ENCODE results near the gene MRPL34. TPM values are rescaled to one million over a fixed set of nuclear protein-coding genes. Genes with fewer than 3 reads are reported as not detected.
A peak's percentile ranks its signal among the peaks of the same experiment; 100 is the strongest.
"Not testable (repeated sequence)": the region's sequence is repeated elsewhere in the genome, so short reads cannot be mapped to it uniquely, and the experiment has no call there.

The MRPL34 gene
- total RNA-seq, 6 experiments from 2014 or later, result 63.5 to 363 (median 122) TPM

DNA sequence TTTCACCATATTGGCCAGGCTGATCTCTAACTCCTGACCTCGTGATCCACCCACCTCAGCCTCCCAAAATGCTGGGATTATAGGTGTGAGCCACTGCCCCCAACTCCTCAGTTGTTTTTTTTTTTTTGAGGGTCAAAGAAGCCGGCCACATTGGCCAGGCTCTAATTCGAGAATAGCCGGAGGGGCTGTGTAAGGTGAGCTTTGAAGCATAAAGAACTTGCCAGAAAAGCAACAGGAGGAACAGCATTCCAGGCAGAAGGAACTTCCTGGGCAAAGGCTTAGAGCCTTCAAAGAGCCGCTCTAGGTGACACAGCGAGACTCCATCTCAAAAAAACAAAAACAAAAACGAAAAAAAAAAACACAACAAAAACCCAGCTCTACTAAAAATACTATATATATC is 39.6 kb upstream of the MRPL34 start:
- DNase-seq (no peak), ATAC-seq (no peak)
- Histone ChIP-seq H3K4me1 (peaks cover 0 to 6% (median 3%) of the 10 kb centered on the region in 4 donors), H3K4me3 (no peak overlapping the region), H3K36me3 (peaks cover 0 to under 1% (median 0%) of the 10 kb centered on the region in 4 donors), H3K27ac (no peak overlapping the region), H3K9me3 (no peaks in the 10 kb centered on the region), H3K27me3 (no peaks in the 10 kb centered on the region)
- 86% methylated on average over 7 of the region's 7 CpGs for WGBS (ENCODE audit: insufficient coverage, low coverage, low lambda C conversion rate, missing lambda C conversion rate)
- intact Hi-C loops (cut with DNase I), result no loop called here
- TF ChIP-seq POLR2A (IDR thresholded peaks at IDR 0.05), result no peak
- TF ChIP-seq, protein P1, sequence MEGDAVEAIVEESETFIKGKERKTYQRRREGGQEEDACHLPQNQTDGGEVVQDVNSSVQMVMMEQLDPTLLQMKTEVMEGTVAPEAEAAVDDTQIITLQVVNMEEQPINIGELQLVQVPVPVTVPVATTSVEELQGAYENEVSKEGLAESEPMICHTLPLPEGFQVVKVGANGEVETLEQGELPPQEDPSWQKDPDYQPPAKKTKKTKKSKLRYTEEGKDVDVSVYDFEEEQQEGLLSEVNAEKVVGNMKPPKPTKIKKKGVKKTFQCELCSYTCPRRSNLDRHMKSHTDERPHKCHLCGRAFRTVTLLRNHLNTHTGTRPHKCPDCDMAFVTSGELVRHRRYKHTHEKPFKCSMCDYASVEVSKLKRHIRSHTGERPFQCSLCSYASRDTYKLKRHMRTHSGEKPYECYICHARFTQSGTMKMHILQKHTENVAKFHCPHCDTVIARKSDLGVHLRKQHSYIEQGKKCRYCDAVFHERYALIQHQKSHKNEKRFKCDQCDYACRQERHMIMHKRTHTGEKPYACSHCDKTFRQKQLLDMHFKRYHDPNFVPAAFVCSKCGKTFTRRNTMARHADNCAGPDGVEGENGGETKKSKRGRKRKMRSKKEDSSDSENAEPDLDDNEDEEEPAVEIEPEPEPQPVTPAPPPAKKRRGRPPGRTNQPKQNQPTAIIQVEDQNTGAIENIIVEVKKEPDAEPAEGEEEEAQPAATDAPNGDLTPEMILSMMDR (IDR thresholded peaks at IDR 0.05), result no peak

DNA sequence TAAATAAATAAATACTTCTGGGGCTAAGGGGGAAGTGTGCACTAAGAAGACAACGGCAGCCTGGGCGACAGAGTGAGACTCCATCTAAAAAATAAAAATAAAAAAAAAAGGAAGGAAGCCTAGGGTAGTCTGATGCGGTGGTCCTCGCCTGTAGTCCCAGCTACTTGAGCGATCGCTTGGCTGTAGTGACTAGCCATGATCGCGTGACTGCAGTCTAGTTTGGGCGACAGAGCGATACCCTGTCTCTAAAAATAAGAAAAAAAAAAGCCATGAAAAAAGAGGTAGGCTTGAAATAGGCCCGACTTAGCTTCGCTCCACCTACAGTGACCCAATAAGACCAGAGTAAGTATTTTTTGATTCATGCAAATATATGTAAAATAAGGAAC is 39.1 kb upstream of the MRPL34 start:
- DNase-seq, result no peak
- peaks cover 0 to 6% (median 3%) of the 10 kb centered on the region in 4 donors for H3K4me1 ChIP-seq
- H3K9me3 ChIP-seq, result no peaks in the 10 kb centered on the region
- no peak for TF ChIP-seq POLR2A (IDR thresholded peaks at IDR 0.05)
- TF ChIP-seq, protein P1 (IDR thresholded peaks at IDR 0.05), result no peak
- H3K27me3 ChIP-seq, result no peaks in the 10 kb centered on the region
- no peak for ATAC-seq
- intact Hi-C loops (cut with DNase I), result no loop called here
- no peak overlapping the region for H3K27ac ChIP-seq
- peaks cover 0 to 6% (median 1%) of the 10 kb centered on the region in 4 donors for H3K36me3 ChIP-seq
- WGBS (ENCODE audit: insufficient coverage, low coverage, low lambda C conversion rate, missing lambda C conversion rate), result 65% methylated on average over 12 of the region's 12 CpGs
- H3K4me3 ChIP-seq, result no peak overlapping the region

DNA sequence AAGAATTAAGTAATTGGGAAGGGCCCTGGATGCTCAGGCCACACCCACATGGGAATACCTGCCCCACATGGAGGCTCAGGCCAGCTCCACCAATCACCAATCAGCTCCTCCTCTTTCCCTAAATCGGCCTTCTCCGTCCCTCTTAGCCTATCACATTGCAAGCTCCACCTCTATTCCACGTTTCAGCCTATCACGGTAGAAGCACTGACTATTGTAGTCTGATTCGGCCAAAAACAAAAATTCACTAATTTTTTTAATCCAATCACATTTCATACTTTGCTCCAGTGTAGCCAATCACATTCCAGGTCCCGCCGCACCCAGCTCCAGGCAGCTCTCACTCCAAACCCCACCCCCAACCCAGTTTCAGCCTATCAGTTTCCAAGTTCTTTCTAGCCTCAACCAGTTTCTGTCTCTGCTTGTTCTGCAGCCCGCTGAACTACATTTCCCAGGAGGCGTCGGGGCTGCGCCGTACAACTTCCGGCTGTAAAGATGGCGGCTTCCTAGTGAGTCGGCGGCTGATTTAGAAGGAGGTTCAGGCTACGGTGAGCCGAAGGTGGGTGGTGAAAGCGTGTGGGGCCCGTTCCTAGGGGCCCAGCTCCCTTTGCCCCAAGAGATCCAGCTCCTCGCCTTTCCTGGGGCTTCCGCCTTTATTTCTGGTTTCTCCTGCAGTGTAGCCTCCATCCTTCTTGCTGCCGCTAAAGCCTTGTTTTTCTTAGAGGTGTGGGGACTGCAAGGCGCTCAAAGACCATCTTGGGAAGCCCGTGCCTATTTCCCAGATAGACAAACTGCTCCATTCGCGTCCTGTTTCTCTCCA is 38.5 kb upstream of the MRPL34 start, which contains the start of gene BABAM1:
BABAM1 (plus strand) TSS at position 469 of the 814 bp plus-strand sequence. CDS start 1,364 bp downstream, outside the sequence.
- Histone ChIP-seq H3K36me3 (peaks cover 0 to 11% (median 2%) of the 10 kb centered on the region in 4 donors), H3K4me3 (peak within 1 kb of the TSS; percentile 80 to 89 (median 87)), H3K27ac (peak within 1 kb of the TSS in 2 of 3 donors; percentile 45 to 65), H3K4me1 (peaks cover 0 to 6% (median 3%) of the 10 kb centered on the region in 4 donors), H3K27me3 (no peaks in the 10 kb centered on the region), H3K9me3 (no peaks in the 10 kb centered on the region)
- peak; percentile 43 for TF ChIP-seq POLR2A (IDR thresholded peaks at IDR 0.05)
- TF ChIP-seq, protein P1 (IDR thresholded peaks at IDR 0.05), result no peak
- WGBS (ENCODE audit: insufficient coverage, low coverage, low lambda C conversion rate, missing lambda C conversion rate), result under 1% methylated on average over 27 of the region's 27 CpGs
- intact Hi-C loops (cut with DNase I), result no loop called here
- DNase-seq (peak; percentile 92 to 97 (median 94)), ATAC-seq (peak; percentile 95 to 97 (median 96))

DNA sequence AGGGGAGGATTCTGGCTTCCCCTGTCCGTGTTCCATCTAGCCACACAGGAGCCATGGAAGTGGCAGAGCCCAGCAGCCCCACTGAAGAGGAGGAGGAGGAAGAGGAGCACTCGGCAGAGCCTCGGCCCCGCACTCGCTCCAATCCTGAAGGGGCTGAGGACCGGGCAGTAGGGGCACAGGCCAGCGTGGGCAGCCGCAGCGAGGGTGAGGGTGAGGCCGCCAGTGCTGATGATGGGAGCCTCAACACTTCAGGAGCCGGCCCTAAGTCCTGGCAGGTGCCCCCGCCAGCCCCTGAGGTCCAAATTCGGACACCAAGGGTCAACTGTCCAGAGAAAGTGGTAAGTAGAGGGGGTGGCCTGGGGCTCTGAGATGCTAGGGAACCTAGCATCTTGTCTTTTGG is 36.9 kb upstream of the MRPL34 start:
- 88% methylated on average over 6 of the region's 13 CpGs for WGBS (ENCODE audit: insufficient coverage, low coverage, low lambda C conversion rate, missing lambda C conversion rate)
- no peak for DNase-seq
- Histone ChIP-seq H3K27ac (no peak overlapping the region), H3K36me3 (peaks cover 0 to 11% (median 2%) of the 10 kb centered on the region in 4 donors), H3K4me3 (no peak overlapping the region), H3K9me3 (no peaks in the 10 kb centered on the region), H3K27me3 (no peaks in the 10 kb centered on the region), H3K4me1 (peaks cover 0 to 6% (median 3%) of the 10 kb centered on the region in 4 donors)
- intact Hi-C loops (cut with DNase I), result no loop called here
- TF ChIP-seq, protein P1 (IDR thresholded peaks at IDR 0.05), result no peak
- no peak for TF ChIP-seq POLR2A (IDR thresholded peaks at IDR 0.05)
- ATAC-seq, result no peak

DNA sequence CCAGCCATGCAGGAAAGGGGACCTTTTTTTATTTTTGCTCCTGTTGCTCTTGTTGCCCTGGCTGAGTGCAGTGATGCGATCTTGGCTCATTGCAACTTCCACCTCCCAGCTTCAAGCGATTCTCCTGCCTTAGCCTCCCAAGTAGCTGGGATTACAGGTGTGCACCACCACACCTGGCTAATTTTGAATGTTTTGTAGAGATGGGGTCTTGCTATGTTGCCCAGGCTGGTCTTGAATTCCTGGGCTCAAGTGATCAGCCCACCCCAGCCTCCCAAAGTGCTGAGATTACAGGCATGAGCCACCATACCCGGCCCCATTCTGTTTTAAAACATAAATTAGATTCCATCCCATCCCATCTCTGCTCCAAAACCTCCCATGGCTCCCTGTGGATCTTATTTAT is 30.8 kb upstream of the MRPL34 start:
- peaks cover 0 to 33% (median 4%) of the 10 kb centered on the region in 4 donors for H3K36me3 ChIP-seq
- intact Hi-C loops (cut with DNase I); ATAC-seq: not testable (repeated sequence)

More for the DNA sequence above, 30.8 kb upstream of the MRPL34 start:
- DNase-seq, H3K27me3 ChIP-seq, H3K4me3 ChIP-seq, H3K27ac ChIP-seq, H3K4me1 ChIP-seq, H3K9me3 ChIP-seq: not testable (repeated sequence)
- 93% methylated on average over 2 of the region's 3 CpGs for WGBS (ENCODE audit: insufficient coverage, low coverage, low lambda C conversion rate, missing lambda C conversion rate)

All from right lobe of liver (tissue), 6 donors.